IPS-18c (cell line): ENCODE results near the gene KRTAP10-7.
"Not testable (repeated sequence)": the region's sequence is repeated elsewhere in the genome, so short reads cannot be mapped to it uniquely, and the experiment has no call there.

Experiments used
- H3K4me3 ChIP-seq: 2 replicates; pipeline ENCODE4 v1.7.0; 2013; ENCODE audit warnings: low read depth, mild to moderate bottlenecking, low read length, moderate library complexity; ENCODE audit not compliant: insufficient read depth
- H3K9me3 ChIP-seq: one replicate; pipeline ENCODE4 v1.6.1; 2013; ENCODE audit warnings: mild to moderate bottlenecking, low read length, moderate library complexity; ENCODE audit not compliant: control insufficient read depth, insufficient read depth

KRTAP10-7 gene, protein sequence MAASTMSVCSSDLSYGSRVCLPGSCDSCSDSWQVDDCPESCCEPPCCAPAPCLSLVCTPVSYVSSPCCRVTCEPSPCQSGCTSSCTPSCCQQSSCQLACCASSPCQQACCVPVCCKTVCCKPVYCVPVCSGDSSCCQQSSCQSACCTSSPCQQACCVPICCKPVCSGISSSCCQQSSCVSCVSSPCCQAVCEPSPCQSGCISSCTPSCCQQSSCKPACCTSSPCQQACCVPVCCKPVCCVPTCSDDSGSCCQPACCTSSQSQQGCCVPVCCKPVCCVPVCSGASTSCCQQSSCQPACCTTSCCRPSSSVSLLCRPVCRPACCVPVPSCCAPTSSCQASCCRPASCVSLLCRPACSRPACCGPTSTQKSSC

DNA sequence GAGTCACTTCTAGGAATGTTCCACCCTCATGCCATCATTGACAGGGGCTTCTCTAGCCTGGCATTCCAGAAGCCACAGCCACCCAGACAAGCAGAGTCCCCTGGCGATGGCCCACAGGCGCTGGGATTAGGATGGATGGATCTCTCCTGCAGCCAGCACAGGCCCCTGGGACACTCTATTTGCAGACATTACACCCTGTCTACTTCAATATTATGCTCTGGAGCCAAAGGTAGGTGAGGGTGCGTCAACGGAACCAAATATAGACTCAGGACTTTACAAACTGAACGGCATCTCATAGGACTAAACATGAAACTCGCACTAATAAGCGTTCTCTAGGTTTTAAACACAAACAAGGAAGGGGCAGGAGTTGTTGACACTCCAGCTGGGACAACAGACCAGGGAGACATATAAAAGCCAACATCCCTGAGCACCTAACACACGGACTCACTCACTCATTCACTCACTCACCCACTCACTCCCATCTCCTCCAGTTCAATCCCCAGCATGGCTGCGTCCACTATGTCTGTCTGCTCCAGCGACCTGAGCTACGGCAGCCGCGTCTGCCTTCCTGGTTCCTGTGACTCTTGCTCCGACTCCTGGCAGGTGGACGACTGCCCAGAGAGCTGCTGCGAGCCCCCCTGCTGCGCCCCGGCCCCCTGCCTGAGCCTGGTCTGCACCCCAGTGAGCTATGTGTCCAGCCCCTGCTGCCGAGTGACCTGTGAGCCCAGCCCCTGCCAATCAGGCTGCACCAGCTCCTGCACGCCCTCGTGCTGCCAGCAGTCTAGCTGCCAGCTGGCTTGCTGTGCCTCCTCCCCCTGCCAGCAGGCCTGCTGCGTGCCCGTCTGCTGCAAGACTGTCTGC, at the start of gene KRTAP10-7:
KRTAP10-7 (plus strand) TSS at position 480 of the 861 bp plus-strand sequence; CDS start at position 505, 25 bp downstream.
- H3K9me3 ChIP-seq, H3K4me3 ChIP-seq: not testable (repeated sequence)

DNA sequence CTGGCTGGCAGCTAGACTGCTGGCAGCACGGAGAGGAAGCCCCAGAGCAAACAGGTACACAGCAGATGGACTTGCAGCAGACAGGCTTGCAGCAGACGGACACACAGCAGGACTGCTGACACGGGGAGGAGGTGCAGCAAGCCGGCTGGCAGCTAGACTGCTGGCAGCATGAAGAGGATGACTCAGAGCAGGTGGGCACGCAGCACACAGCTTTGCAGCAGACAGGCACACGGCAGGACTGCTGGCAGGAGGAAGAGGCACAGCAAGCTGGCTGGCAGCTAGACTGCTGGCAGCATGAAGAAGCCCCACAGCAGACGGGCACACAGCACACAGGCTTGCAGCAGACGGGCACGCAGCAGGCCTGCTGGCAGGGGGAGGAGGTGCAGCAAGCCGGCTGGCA, 49.6 kb upstream of the KRTAP10-7 start:
- H3K9me3 ChIP-seq: no peaks in the 10 kb centered on the region
- H3K4me3 ChIP-seq: no peak overlapping the region

DNA sequence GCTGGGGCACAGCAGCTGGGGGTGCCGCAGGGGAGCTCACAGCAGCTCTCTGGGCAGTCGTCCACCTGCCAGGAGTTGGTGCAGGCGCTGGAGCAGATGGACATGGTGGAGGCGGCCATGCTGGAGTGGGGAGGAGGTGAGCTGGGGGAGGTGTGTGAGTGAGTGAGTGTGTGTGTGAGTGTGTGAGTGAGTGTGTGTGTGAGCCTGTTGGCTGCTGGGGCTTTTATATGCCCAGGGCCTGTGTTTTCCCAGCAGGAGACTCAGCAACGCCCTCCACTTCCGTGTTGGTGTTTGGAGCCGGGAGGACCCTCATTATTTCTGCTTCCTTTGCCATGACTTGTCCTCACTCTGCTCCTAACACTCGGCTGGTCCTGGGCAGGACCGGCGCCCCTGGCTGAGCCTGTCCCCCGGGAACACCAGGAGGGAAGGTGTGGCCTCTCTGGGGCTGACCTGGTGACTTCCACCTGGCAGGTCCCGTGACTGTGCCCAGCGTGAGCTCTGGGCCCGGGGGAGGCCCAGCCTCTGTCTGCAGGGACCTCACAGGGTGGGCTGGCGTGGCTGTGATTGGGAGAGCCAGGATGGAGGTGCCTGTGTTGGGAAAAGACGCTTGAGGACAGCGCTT, 48.9 kb upstream of the KRTAP10-7 start, which contains the start of gene KRTAP10-2:
KRTAP10-2 (minus strand) TSS at position 166 of the 622 bp plus-strand sequence; CDS start at position 119, 47 bp downstream.
- Histone ChIP-seq H3K4me3 (no peak within 1 kb of the TSS), H3K9me3 (no peaks in the 10 kb centered on the region)

DNA sequence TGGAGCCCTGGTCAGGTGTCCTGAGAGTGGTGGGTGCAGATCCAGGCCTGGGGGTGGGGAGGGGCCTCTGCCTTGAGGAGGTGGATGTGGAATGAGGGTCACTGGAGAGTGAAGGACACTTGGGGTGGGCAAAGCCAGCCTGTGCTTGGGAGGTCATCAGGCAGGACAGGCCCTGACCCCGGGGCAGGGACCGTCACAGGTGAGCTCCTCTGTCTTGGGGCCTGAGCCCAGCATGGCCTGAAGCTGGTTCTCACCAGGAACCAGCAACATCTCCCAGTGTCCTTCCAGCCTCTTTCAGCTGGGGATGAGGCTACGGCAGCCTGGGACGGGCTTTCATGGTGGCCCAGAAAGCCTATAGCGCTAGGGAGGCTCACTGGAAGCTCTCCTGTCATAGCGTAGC, 48.3 kb upstream of the KRTAP10-7 start:
- no peak overlapping the region for H3K4me3 ChIP-seq
- peaks cover 2% of the 10 kb centered on the region for H3K9me3 ChIP-seq

DNA sequence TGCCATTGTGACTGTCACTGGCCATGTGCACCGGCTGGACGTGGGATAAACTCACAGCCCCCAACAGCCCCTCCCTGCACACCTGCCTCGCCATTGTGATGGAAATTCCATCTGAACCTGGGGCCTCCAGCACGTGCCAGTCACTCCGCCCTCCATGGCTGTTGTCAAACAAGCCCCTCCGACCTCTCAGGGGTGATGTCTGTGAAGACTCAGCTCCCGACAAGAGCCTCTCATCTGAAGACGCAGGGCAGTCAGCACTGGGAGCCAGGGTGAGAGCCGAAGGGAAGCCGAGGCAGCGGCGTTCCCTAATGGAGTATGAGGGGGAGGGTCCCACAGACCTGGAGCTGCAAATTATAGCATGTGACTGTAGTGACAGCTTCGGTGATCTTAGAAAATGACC, 47.7 kb upstream of the KRTAP10-7 start:
- Histone ChIP-seq H3K9me3 (peaks cover 2% of the 10 kb centered on the region), H3K4me3 (no peak overlapping the region)

DNA sequence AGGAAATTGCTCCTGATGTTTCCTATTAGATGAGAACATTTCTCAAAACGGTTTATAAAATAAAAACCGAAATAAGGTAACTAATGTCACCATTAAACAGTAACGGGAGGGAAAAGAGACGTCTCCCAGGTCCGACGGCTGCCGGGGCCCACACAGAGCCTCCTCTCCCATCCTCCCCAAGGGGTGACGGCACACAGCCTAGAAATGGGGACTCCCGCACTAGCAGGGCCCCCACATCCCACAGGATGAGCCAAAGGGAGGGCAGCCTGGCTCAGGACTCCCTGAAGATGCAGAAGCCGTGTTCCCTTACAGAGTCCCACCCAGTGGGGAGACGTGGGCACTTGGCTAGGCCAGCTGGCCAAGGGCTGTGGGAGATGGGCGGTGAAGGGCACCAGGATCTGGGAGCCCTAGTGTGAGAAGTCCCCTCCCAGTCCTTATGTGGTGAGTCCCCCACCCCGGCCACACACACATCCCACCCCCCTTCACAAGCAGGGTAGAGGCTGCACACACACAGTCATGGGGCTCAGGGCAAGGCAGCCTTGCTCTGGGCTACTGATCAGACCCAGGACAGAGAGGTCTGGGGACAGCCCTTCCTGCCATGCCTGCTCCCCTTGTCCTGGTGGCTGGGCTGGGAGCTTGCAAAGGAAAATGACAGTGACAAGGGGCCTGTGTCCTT, 45.1 kb upstream of the KRTAP10-7 start:
- Histone ChIP-seq H3K9me3 (peaks cover 2% of the 10 kb centered on the region), H3K4me3 (no peak overlapping the region)

DNA sequence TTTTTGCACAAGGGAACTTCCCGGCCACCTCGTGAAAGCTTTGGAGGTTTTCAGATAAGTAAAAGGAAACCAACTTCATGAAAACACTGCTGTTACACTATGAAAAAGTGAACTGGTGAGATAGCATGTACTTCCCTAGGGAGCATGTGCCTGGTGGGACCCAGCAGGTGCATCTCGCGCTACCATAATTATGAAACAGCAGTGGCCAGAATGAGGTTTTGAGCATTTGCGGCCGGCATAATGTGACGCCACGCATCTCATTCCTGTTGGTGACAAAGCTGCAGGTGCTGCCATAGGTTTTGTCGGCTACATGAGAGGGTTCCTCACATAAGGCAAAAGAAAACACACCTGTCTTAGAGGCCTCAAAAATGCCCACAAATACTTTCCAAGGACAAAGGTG, 43.5 kb upstream of the KRTAP10-7 start:
- no peak overlapping the region for H3K4me3 ChIP-seq
- peaks cover 2% of the 10 kb centered on the region for H3K9me3 ChIP-seq

DNA sequence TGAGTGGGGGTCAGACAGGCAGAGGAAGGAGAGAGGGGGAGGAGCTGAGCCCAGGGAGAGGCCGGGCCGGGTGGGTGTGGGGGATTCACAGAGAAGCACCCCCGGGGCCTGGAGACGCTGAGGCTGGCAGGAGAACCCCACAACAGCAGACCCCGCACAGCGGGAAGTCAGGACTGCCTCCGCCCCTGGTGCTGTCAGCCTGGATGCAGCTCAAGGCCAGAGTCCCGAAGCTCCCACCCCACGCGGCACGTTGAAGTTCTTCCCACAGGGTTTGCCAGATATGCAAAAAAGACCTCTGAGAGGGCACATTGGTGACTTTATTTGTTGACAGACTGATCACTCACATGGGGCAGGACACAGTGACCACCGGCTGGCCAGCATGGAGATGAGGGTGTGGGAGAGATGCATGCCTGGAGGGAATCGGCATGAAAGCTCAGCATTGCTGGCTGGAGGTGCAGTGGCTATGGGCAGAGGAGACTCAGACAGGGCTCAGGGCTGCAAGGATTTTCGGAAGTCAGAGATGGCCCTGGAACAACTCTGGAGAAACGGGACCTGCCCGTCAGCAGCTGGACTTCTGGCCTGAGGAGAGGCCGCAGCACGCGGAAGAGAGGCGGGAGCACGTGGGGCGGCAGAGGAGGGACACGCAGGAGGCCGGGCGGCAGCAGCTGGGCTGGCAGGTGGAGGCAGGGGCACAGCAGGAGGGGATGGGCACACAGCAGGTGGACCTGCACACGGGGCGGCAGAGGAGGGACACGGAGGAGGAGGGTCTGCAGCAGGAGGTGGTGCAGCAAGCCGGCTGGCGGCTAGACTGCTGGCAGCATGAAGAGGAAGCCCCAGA, 42.7 kb upstream of the KRTAP10-7 start:
- Histone ChIP-seq H3K4me3 (no peak overlapping the region), H3K9me3 (peaks cover 2% of the 10 kb centered on the region)

DNA sequence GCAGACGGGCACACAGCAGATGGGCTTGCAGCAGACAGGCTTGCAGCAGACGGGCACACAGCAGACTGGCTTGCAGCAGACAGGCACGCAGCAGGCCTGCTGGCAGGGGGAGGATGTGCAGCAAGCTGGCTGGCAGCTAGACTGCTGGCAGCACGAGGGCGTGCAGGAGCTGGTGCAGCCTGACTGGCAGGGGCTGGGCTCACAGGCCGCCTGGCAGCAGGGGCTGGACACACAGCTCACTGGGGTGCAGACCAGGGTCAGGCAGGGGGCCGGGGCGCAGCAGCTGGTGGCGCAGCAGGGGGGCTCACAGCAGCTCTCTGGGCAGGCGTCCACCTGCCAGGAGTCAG, 42.1 kb upstream of the KRTAP10-7 start:
- H3K9me3 ChIP-seq, H3K4me3 ChIP-seq: not testable (repeated sequence)

DNA sequence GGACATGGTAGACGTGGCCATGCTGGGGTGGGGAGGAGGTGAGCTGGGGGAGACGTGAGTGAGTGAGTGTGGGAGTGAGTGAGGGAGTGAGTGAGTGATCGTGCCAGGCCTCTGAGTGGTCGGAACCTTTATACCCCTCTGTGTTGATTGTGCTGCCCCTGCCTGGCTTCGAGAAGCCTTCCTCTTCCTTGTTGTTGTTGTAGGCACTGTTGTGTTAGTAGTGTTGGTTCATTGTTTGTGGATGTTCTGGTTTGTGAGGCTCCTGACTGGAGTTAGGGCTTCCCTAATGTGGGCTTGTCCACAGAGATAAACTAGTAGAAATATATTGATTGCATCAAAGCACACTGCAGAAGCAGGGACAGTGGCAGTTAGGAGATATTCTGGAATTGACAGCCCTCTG, 41.7 kb upstream of the KRTAP10-7 start, which contains the start of gene KRTAP10-3:
KRTAP10-3 (minus strand) TSS at position 101 of the 400 bp plus-strand sequence; CDS start at position 21, 80 bp downstream.
- Histone ChIP-seq H3K4me3 (no peak within 1 kb of the TSS), H3K9me3 (peaks cover 2% of the 10 kb centered on the region)

DNA sequence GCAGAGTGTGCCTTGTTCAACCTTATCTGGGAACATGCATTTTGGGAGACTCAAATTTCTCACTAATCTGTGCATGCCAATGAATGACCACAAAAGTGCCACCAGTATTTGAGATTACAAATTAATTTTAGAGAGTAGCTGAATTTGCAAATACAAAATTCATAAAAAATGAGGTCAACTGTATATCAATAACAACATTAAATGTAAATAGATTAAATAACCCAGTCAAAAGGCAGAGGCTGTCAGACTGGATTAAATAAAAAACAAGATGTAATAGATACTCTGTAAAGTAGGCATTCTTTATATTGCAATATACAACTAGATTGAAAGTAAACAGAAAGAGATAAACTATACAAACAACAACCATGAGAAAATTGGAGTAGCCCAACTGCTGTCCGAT, 36.3 kb upstream of the KRTAP10-7 start:
- Histone ChIP-seq H3K9me3 (no peaks in the 10 kb centered on the region), H3K4me3 (no peak overlapping the region)

DNA sequence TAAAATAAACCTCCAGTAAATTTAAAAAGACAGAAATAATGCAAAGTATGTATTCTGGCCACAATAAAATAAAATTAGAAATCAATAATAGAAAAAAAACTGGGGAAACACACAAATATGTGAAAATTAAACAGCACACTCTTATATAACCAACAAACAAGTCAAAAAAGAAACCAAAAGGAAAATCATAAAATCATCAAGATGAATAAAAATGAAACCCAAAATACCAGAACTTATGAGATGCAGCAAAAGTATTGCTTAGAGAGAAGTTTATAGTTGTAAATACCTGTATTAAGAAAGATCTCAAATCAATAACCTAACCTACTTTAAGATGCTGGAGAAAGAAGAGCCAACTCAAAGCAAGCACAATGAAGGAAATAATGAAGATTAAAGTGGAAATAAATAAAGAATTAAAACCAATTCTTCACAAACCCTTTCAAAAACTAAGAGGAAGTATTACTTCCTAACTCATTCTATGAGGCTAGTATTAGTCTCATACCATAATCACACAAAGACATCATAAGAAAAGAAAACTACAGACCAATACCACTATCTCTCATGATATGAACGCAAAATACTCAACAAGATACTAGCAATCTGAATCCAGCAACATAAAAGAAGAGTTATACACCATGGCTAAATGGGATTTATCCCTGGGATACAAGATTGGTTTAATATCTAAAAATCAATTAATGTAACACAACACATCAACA, 35.4 kb upstream of the KRTAP10-7 start:
- Histone ChIP-seq H3K9me3 (no peaks in the 10 kb centered on the region), H3K4me3 (no peak overlapping the region)

DNA sequence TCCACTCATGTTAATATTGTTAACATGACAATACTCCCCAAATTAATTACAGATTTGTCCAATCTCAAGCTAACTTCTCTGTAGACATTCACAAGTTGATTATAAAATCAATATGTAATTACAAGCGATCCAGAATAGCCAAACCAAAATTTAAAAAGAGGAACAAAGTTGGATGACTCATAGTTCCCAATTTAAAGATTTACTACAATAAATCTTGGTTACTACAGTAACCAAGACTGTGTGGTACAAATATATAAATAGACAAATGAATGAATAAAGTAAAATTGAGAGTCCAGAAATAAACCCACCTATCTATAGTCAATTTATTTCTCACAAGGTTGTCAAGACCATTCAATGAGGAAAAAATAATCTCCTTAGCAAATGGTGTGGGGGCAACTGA, 34.0 kb upstream of the KRTAP10-7 start:
- no peaks in the 10 kb centered on the region for H3K9me3 ChIP-seq
- no peak overlapping the region for H3K4me3 ChIP-seq

DNA sequence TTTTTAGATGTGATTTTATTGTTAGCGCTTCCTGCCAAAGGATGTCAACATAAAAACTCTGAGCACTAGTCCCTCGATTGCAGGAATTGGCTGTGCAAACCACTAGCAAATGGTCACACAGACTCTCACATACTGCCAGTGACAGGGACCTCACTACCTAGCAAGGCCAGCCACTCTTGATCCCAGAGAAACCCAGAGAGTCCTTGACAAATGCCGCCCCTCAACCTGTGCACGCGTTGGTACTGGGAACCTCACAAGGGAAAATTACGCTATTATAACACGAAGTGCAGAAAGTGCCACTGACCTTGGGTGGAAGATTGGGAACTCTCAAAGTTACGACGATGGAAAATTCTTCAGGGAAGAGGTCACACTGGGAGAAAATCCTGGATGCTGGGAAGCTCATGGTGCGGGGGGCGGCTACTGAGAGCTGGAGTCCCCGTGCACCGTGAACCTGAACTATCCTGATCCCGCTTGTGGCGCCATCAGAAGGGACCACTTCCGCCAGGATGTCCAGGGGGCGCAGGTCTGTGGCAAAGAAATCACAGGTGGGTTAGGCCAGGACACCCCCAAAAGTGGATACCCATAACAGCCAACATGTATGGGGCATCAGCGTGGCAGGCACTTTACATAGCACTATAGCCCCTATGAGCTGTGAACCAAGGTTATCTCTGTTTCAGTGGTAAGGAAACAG, 32.8 kb upstream of the KRTAP10-7 start:
- H3K9me3 ChIP-seq: no peaks in the 10 kb centered on the region
- H3K4me3 ChIP-seq: no peak overlapping the region

DNA sequence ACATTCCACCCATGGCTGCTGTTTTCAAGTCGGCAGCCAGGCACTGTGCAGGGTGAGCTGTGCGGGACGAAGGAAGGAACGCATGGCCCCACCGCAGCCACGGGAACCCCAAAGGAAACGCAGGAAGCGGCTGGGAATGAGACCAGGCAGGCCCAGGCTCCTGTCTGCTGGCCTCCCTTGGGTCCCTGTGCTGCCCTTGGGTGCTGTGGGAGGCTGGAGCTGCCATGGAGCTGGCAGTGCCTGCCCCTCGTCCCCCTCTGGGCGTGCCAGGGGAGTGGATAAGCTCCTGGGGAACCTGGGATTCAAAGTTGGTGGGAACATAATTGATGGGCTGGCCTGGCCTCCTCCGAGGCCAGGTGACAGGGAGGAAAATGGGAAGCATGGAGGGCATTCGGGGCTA, 32.1 kb upstream of the KRTAP10-7 start:
- Histone ChIP-seq H3K4me3 (no peak overlapping the region), H3K9me3 (no peaks in the 10 kb centered on the region)
